C4-2B (cell line): ENCODE data around the gene MAD2L1BP.

Experiments used
- CTCF ChIP-seq: fragments of 450-650 bp; conservative IDR thresholded peaks from 2 replicates; pipeline ENCODE4 v1.5.1; 2017; ENCODE audit warnings: mild to moderate bottlenecking
- ZFX ChIP-seq: fragments of 450-650 bp; IDR thresholded peaks from 2 replicates; pipeline ENCODE4 v1.6.1; 2017

- TF ChIP-seq CTCF, result no peak
- TF ChIP-seq ZFX, result no peak
Observed at GRCh38 chr6:43676962-43677606, 41.4 kb downstream of the MAD2L1BP start.
